Measurements from ENCODE around the gene RANBP6.
A peak's percentile ranks its signal among the peaks of the same experiment; 100 is the strongest.

Gene RANBP6

GRCh38 chr9:6007058-6007769 is 8.2 kb downstream of the RANBP6 start:
- DNase-seq (ENCODE audit: low spot score) = peak; percentile 57

GRCh38 chr9:6006749-6007057 is 8.7 kb downstream of the RANBP6 start:
- no peak for DNase-seq (ENCODE audit: low spot score)

GRCh38 chr9:6000955-6001354 is 14.5 kb downstream of the RANBP6 start:
- no peak for DNase-seq (ENCODE audit: low spot score)

GRCh38 chr9:5999443-6000101 is 15.9 kb downstream of the RANBP6 start:
- no peak for DNase-seq (ENCODE audit: low spot score)

- no peak for DNase-seq (ENCODE audit: low spot score)
Measured at GRCh38 chr9:5994493-5994892, 20.9 kb downstream of the RANBP6 start.

GRCh38 chr9:5988265-5988664 is 27.2 kb downstream of the RANBP6 start:
- DNase-seq (ENCODE audit: low spot score) = no peak

- DNase-seq (ENCODE audit: low spot score) = no peak
Measured at GRCh38 chr9:5983042-5983441, 32.4 kb downstream of the RANBP6 start.

- DNase-seq (ENCODE audit: low spot score) = no peak
Measured at GRCh38 chr9:5982317-5982716, 33.1 kb downstream of the RANBP6 start.

GRCh38 chr9:5978523-5978922 is 36.9 kb downstream of the RANBP6 start:
- DNase-seq (ENCODE audit: low spot score) = no peak

GRCh38 chr9:5976674-5977397 is 38.6 kb downstream of the RANBP6 start:
- DNase-seq (ENCODE audit: low spot score) = no peak

- DNase-seq (ENCODE audit: low spot score) = no peak
Measured at GRCh38 chr9:5971740-5972139, 43.7 kb downstream of the RANBP6 start.
